Spinal cord (tissue), 10 donors: ENCODE data around the gene HFE. TPM values are rescaled to one million over a fixed set of nuclear protein-coding genes. Genes with fewer than 3 reads are reported as not detected.

Experiments used
- DNase-seq, 6 donors: peaks; one replicate each; pipeline versions ENCODE4 v3.0.0 to v3.0.0-alpha.2; 2013 to 2015; ENCODE audit warnings: low spot score in 6 of 6, low read depth in 4 of 6
- H3K27ac ChIP-seq: one replicate; pipeline ENCODE4 v1.5.1; 2013; ENCODE audit warnings: low read depth, low read length, control low read depth
- H3K27me3 ChIP-seq: one replicate; pipeline ENCODE4 v1.6.1; 2013; ENCODE audit warnings: low read length; ENCODE audit not compliant: control insufficient read depth, insufficient read depth
- H3K36me3 ChIP-seq: one replicate; pipeline ENCODE4 v1.6.1; 2013; ENCODE audit warnings: low read length; ENCODE audit not compliant: control insufficient read depth, insufficient read depth
- H3K4me1 ChIP-seq: one replicate; pipeline ENCODE4 v1.6.1; 2013; ENCODE audit warnings: low read length; ENCODE audit not compliant: control insufficient read depth, insufficient read depth
- H3K4me3 ChIP-seq: one replicate; pipeline ENCODE4 v1.5.1; 2013; ENCODE audit warnings: low read depth, low read length, control low read depth
- H3K9me3 ChIP-seq: one replicate; pipeline ENCODE4 v1.6.1; 2013; ENCODE audit warnings: low read length; ENCODE audit not compliant: control insufficient read depth, insufficient read depth
- WGBS: methylation state at CpG from one replicate; pipeline ENCODE4 v1.1.5; 2013; ENCODE audit warnings: missing lambda C conversion rate; ENCODE audit not compliant: insufficient coverage; 5-methylcytosine and 5-hydroxymethylcytosine counted together
- polyA plus RNA-seq, 2 donors: library from polyadenylated mRNA; unstranded; fragments of 120-200 nt; gene quantifications; one replicate each; pipeline ENCODE4 v1.2.1, GENCODE V29; 2013; ENCODE audit not compliant: insufficient read length in 2 of 2
- total RNA-seq, 2 donors: library from RNA; depleted of rRNA in 1 of 2; stranded (reverse); fragments of 120-200 nt in 1 of 2; fragments of >200 nt in 1 of 2; gene quantifications; one replicate each; pipeline versions ENCODE4 v1.2.3 to v1.2.4, GENCODE V29; 2013 to 2014
- donor health status: healthy.

HFE gene
- total and polyA plus RNA-seq, 4 donors = 4.2 to 8.9 (median 5.3) TPM

DNA sequence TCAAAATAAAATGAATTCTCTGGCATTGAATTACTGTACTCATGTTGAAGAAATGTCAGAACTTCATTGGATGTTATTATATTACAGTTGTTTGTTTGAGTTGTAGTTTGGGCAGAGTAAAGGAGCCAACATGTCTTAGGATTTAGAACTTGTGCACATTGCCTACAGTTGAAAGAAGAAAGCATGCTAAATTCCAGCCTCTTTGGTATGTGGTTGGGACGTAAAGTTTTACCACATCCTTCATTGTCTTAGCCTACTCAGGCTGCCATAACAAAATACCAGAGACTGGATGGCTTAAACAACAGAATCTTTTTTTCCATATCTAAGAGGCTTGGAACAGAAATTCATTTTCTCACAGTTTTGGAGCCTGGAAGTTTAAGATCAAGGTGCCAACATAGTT, 42.4 kb downstream of the HFE start:
- H3K4me1 ChIP-seq = peaks cover 9% of the 10 kb centered on the region
- H3K9me3 ChIP-seq = no peaks in the 10 kb centered on the region
- no peaks in the 10 kb centered on the region for H3K27me3 ChIP-seq
- DNase-seq = no peak
- H3K36me3 ChIP-seq = peaks cover 12% of the 10 kb centered on the region
- H3K27ac ChIP-seq = no peak overlapping the region
- H3K4me3 ChIP-seq = no peak overlapping the region
- no CpG with 5 or more reads among the region's 1 CpG for WGBS

DNA sequence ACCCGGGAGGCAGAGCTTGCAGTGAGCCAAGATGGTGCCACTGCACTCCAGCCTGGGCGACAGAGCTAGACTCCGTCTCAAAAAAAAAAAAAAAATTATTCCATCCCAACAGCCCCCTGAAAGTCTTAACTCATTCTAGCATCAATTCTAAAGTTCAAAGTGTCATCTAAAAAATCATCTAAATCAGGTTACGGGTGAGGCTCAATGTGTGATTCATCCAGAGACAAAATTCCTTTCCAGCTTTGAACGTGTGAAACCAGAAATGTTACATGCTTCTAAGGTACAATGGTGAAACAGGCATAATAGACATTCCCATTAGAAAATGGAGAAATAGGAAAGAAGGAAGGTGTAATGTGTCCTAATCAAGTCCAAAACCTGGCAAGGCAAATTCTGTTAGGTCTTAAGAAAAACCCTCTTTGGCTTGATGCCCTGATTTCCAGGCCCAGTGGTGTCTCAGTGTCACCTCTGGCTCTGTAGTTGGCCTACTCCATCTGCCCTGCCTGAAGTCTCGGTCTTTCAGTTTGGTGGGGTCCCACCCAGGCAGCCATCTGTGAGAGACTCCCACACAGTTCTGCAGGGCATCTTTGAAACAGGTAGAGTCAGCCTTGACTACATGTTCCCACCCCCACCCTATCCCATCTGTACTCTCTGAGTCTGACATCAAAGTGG, 43.5 kb downstream of the HFE start:
- 96% methylated on average over 4 of the region's 6 CpGs for WGBS
- no peak for DNase-seq
- no peak overlapping the region for H3K27ac ChIP-seq
- H3K4me3 ChIP-seq = no peak overlapping the region
- H3K9me3 ChIP-seq = no peaks in the 10 kb centered on the region
- H3K36me3 ChIP-seq = peaks cover 12% of the 10 kb centered on the region
- peaks cover 9% of the 10 kb centered on the region for H3K4me1 ChIP-seq
- H3K27me3 ChIP-seq = no peaks in the 10 kb centered on the region

DNA sequence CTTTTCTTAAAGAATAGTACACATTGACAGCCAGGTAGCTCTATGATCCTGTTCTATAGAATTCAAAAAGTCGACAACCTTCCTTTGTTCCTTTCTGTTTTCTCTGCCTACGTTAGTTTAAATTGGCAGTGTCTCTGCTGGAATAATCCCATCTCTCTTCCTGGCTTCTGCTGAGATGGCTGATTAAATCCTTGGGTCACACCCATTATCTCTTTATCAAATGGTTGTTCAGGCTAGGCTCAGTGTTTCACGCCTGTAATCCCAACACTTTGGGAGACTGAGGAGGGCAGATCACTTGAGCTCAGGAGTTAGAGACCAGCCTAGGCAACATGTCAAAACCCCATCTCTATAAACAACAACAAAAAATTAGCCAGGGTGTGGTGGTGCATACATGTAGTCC, 44.4 kb downstream of the HFE start:
- no peak for DNase-seq
- Histone ChIP-seq H3K9me3 (no peaks in the 10 kb centered on the region), H3K4me1 (peaks cover 9% of the 10 kb centered on the region), H3K4me3 (no peak overlapping the region), H3K27ac (no peak overlapping the region), H3K36me3 (peaks cover 12% of the 10 kb centered on the region), H3K27me3 (no peaks in the 10 kb centered on the region)
- 76% methylated on average over 2 of the region's 3 CpGs for WGBS

DNA sequence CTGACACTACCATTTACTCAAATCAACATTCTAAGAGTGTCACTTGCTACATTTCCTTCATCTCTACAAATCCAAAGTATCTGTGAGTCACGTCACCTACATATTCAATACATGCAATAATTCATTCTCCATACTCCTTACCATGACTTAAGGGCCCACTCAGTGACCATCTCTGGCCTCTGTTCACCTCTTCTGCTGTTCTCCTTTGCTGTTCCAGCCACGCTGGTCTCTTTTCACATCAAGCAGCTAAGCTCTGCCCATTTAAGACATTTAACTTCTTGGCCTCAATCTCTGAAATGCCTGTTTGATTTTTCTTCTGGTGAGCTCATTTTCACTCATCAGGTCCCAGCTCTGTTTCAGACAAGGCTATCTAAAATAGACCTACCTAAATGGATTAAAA, 46.5 kb downstream of the HFE start:
- no peak for DNase-seq
- no peaks in the 10 kb centered on the region for H3K9me3 ChIP-seq
- 91% methylated on average over 2 of the region's 2 CpGs for WGBS
- H3K4me3 ChIP-seq = no peak overlapping the region
- no peaks in the 10 kb centered on the region for H3K27me3 ChIP-seq
- peaks cover 5% of the 10 kb centered on the region for H3K4me1 ChIP-seq
- H3K27ac ChIP-seq = no peak overlapping the region
- peaks cover 6% of the 10 kb centered on the region for H3K36me3 ChIP-seq

DNA sequence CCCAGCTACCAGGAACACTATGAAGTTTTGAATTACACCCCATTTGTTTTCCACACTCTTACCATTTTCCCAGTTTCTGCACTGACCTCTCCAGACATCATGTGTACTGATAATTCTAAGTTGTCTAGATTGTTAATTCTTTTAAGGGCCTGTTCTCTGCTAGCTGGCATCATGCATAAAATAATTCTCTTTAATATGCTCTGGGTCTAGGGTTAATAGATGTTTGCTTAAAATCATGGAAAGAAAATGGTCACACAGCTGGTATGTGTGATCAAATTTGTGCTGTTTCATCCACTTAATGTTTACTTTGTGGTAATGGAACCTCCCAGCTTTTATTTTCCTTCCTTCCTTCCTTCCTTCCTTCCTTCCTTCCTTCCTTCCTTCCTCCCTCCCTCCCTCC, 49.1 kb downstream of the HFE start:
- Histone ChIP-seq H3K9me3 (no peaks in the 10 kb centered on the region), H3K27me3 (no peaks in the 10 kb centered on the region), H3K27ac (no peak overlapping the region), H3K4me1 (peaks cover 2% of the 10 kb centered on the region), H3K36me3 (no peaks in the 10 kb centered on the region), H3K4me3 (no peak overlapping the region)
- DNase-seq = no peak

DNA sequence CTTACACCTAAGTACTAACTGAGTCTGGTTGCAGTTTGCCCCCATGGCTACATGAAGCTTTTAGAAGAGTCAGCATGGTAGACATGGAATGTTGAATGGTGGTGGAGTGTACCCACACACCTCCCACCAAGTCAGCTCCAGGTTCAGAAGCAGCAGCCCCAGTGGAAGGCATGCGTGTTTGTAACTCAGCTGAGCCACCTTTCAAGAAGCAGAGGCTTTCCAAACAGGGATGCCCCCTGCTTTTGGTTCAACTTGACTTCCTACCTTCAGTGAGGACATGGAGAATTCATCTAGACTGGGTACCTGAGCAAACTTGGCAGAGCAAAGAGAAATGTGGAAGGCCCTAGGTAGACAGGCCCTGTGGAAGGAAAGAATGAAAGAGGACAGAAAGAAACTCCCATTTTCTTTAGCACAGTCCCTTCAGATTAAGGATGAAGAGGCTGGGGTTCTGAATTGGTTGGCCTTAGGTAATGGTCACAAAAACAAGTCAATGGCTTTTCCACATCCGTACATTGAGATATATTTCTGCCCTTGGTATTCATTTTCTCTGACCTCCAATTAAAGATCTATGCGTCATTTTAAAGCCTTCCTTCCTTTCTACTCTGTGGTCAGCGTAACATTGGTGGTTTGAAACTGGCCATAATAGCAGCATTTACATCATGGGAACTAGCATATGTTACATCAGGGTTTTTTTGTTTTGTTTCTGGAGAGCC, 53.2 kb downstream of the HFE start:
- Histone ChIP-seq H3K27me3 (no peaks in the 10 kb centered on the region), H3K27ac (no peak overlapping the region), H3K36me3 (no peaks in the 10 kb centered on the region), H3K4me3 (no peak overlapping the region), H3K4me1 (peaks cover 5% of the 10 kb centered on the region), H3K9me3 (no peaks in the 10 kb centered on the region)
- WGBS = 100% methylated on average over 1 of the region's 4 CpGs
- no peak for DNase-seq

DNA sequence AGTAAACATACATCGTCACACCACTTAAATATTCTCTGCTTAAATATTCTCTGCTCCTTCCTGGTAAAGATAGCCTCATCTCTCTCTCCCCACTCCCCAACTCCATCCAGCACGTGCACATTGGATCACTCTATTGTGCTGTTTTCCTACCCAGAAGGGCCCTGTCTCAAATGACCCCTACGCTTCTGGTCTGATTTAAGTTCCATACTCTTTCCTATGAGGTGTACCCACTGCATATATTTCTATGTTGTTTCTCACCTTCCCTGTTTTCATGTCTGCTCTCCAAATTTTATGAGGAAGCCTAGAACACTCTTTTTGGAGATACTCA, 53.7 kb downstream of the HFE start:
- Histone ChIP-seq H3K4me3 (no peak overlapping the region), H3K4me1 (peaks cover 5% of the 10 kb centered on the region)

DNA sequence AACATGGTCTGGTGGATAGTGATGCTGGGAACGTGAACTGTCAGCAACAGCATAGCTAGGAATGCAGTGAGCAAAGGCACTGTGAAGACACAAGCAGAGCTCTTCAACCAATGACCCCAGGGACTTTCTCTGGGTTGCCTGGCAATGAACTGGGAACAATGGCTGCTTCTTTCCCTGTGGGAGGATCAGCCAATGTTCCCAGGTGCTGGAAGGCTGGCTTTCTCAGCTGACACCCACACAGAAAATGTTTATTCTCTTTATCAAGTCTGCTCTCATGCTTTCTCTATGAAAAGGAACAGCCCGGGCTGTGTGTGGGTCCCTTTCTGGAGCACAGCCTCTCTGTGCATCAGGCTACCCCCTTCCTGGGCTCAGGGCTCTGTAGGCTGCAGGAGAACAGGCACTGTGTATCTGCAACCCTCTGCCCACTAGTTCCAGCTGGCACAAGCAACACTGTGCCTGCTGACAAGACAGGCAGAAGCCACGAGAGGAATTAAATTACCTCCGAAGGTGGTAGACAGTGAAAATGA, 54.2 kb downstream of the HFE start:
- Histone ChIP-seq H3K4me3 (no peak overlapping the region), H3K36me3 (no peaks in the 10 kb centered on the region), H3K4me1 (peaks cover 5% of the 10 kb centered on the region), H3K27me3 (no peaks in the 10 kb centered on the region), H3K27ac (no peak overlapping the region), H3K9me3 (no peaks in the 10 kb centered on the region)
- DNase-seq = peak in 2 of 6 donors; percentile 47 to 54
- WGBS = 38% methylated on average over 1 of the region's 4 CpGs

More for the DNA sequence above, 53.7 kb downstream of the HFE start:
- 79% methylated on average over 3 of the region's 3 CpGs for WGBS
- H3K9me3 ChIP-seq = no peaks in the 10 kb centered on the region
- H3K27me3 ChIP-seq = no peaks in the 10 kb centered on the region
- DNase-seq = no peak
- no peak overlapping the region for H3K27ac ChIP-seq
- H3K36me3 ChIP-seq = no peaks in the 10 kb centered on the region

DNA sequence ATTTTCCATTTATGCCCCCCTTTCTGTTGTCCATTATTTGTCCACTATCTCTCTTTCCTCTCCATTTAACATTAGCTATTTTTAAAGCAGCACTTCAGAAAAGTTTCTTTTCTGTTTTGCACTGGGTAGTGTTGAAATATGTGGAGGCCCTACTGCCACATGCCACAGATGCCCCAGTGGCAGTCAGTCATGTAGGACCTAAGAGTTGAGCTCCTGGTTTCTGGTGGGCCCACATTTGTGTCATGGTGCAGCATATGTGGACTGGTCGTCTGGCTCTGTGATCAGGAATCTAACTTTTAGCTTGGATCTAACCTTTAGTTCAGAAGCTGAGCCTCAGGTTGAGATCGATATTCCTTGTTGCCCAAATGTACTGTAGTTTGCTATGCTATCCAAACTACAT, 54.8 kb downstream of the HFE start:
- Histone ChIP-seq H3K27me3 (no peaks in the 10 kb centered on the region), H3K27ac (no peak overlapping the region), H3K4me1 (peaks cover 5% of the 10 kb centered on the region), H3K36me3 (no peaks in the 10 kb centered on the region), H3K4me3 (no peak overlapping the region), H3K9me3 (no peaks in the 10 kb centered on the region)
- 88% methylated on average over 2 of the region's 2 CpGs for WGBS
- DNase-seq = no peak
